ENCODE results near the gene DUSP22.
"Not testable (repeated sequence)": the region's sequence is repeated elsewhere in the genome, so short reads cannot be mapped to it uniquely, and the experiment has no call there.

DUSP22 gene

GRCh38 chr6:372336-372911 is 80.1 kb downstream of the DUSP22 start:
- Histone ChIP-seq H3K36me3 (ENCODE audit: control insufficient read depth, insufficient read depth, low read length) (no peaks in the 10 kb centered on the region), H3K27ac (ENCODE audit: low read depth, low read length) (no peak overlapping the region), H3K9ac (ENCODE audit: low read depth, low read length) (no peak overlapping the region), H3K4me3 (ENCODE audit: low read depth, low read length) (no peak overlapping the region), H3K27me3 (ENCODE audit: control insufficient read depth, insufficient read depth, low read length) (no peaks in the 10 kb centered on the region), H3K9me3 (ENCODE audit: control insufficient read depth, insufficient read depth, low read length) (peaks cover 66% of the 10 kb centered on the region), H3K4me1 (ENCODE audit: control insufficient read depth, insufficient read depth, low read length) (0 out of 2 replicates have a peak, but pooled peaks cover 3% of the 10 kb centered on the region)

GRCh38 chr6:373031-373430 is 80.7 kb downstream of the DUSP22 start:
- Histone ChIP-seq H3K27ac (ENCODE audit: low read depth, low read length) (no peak overlapping the region), H3K4me3 (ENCODE audit: low read depth, low read length) (no peak overlapping the region), H3K36me3 (ENCODE audit: control insufficient read depth, insufficient read depth, low read length) (no peaks in the 10 kb centered on the region), H3K9me3 (ENCODE audit: control insufficient read depth, insufficient read depth, low read length) (peaks cover 66% of the 10 kb centered on the region), H3K4me1 (ENCODE audit: control insufficient read depth, insufficient read depth, low read length) (0 out of 2 replicates have a peak, but pooled peaks cover 3% of the 10 kb centered on the region), H3K27me3 (ENCODE audit: control insufficient read depth, insufficient read depth, low read length) (no peaks in the 10 kb centered on the region), H3K9ac (ENCODE audit: low read depth, low read length) (no peak overlapping the region)

GRCh38 chr6:373773-374724 is 81.8 kb downstream of the DUSP22 start:
- Histone ChIP-seq H3K27ac (ENCODE audit: low read depth, low read length) (no peak overlapping the region), H3K27me3 (ENCODE audit: control insufficient read depth, insufficient read depth, low read length) (no peaks in the 10 kb centered on the region), H3K4me1 (ENCODE audit: control insufficient read depth, insufficient read depth, low read length) (0 out of 2 replicates have a peak, but pooled peaks cover 3% of the 10 kb centered on the region), H3K36me3 (ENCODE audit: control insufficient read depth, insufficient read depth, low read length) (no peaks in the 10 kb centered on the region), H3K9me3 (ENCODE audit: control insufficient read depth, insufficient read depth, low read length) (peaks cover 72% of the 10 kb centered on the region), H3K4me3 (ENCODE audit: low read depth, low read length) (no peak overlapping the region), H3K9ac (ENCODE audit: low read depth, low read length) (no peak overlapping the region)

GRCh38 chr6:374956-375355 is 82.7 kb downstream of the DUSP22 start:
- Histone ChIP-seq H3K4me1 (ENCODE audit: control insufficient read depth, insufficient read depth, low read length) (0 out of 2 replicates have a peak, but pooled peaks cover 3% of the 10 kb centered on the region), H3K27ac (ENCODE audit: low read depth, low read length) (no peak overlapping the region), H3K27me3 (ENCODE audit: control insufficient read depth, insufficient read depth, low read length) (no peaks in the 10 kb centered on the region), H3K4me3 (ENCODE audit: low read depth, low read length) (no peak overlapping the region), H3K9me3 (ENCODE audit: control insufficient read depth, insufficient read depth, low read length) (peaks cover 72% of the 10 kb centered on the region), H3K9ac (ENCODE audit: low read depth, low read length) (no peak overlapping the region), H3K36me3 (ENCODE audit: control insufficient read depth, insufficient read depth, low read length) (no peaks in the 10 kb centered on the region)

- no peak overlapping the region for H3K4me3 ChIP-seq (ENCODE audit: low read depth, low read length)
- H3K4me1 ChIP-seq (ENCODE audit: control insufficient read depth, insufficient read depth, low read length), result 0 out of 2 replicates have a peak, but pooled peaks cover 3% of the 10 kb centered on the region
- H3K27ac ChIP-seq (ENCODE audit: low read depth, low read length), result no peak overlapping the region
- no peaks in the 10 kb centered on the region for H3K27me3 ChIP-seq (ENCODE audit: control insufficient read depth, insufficient read depth, low read length)
- H3K9ac ChIP-seq (ENCODE audit: low read depth, low read length), result no peak overlapping the region
- peaks cover 85% of the 10 kb centered on the region for H3K9me3 ChIP-seq (ENCODE audit: control insufficient read depth, insufficient read depth, low read length)
- H3K36me3 ChIP-seq (ENCODE audit: control insufficient read depth, insufficient read depth, low read length), result no peaks in the 10 kb centered on the region
Measured at GRCh38 chr6:376827-377640, 84.7 kb downstream of the DUSP22 start.

GRCh38 chr6:377641-378020 is 85.3 kb downstream of the DUSP22 start:
- H3K4me3 ChIP-seq (ENCODE audit: low read depth, low read length); H3K9ac ChIP-seq (ENCODE audit: low read depth, low read length); H3K27me3 ChIP-seq (ENCODE audit: control insufficient read depth, insufficient read depth, low read length); H3K27ac ChIP-seq (ENCODE audit: low read depth, low read length); H3K36me3 ChIP-seq (ENCODE audit: control insufficient read depth, insufficient read depth, low read length); H3K4me1 ChIP-seq (ENCODE audit: control insufficient read depth, insufficient read depth, low read length): not testable (repeated sequence)
- peaks cover 82% of the 10 kb centered on the region for H3K9me3 ChIP-seq (ENCODE audit: control insufficient read depth, insufficient read depth, low read length)

GRCh38 chr6:378090-378957 is 86.0 kb downstream of the DUSP22 start:
- no peaks in the 10 kb centered on the region for H3K27me3 ChIP-seq (ENCODE audit: control insufficient read depth, insufficient read depth, low read length)
- 0 out of 2 replicates have a peak, but pooled peaks cover 3% of the 10 kb centered on the region for H3K4me1 ChIP-seq (ENCODE audit: control insufficient read depth, insufficient read depth, low read length)
- no peak overlapping the region for H3K9ac ChIP-seq (ENCODE audit: low read depth, low read length)
- H3K27ac ChIP-seq (ENCODE audit: low read depth, low read length), result no peak overlapping the region
- H3K9me3 ChIP-seq (ENCODE audit: control insufficient read depth, insufficient read depth, low read length), result peaks cover 75% of the 10 kb centered on the region
- no peaks in the 10 kb centered on the region for H3K36me3 ChIP-seq (ENCODE audit: control insufficient read depth, insufficient read depth, low read length)
- no peak overlapping the region for H3K4me3 ChIP-seq (ENCODE audit: low read depth, low read length)

GRCh38 chr6:378958-379409 is 86.7 kb downstream of the DUSP22 start:
- H3K4me1 ChIP-seq (ENCODE audit: control insufficient read depth, insufficient read depth, low read length), result 0 out of 2 replicates have a peak, but pooled peaks cover 2% of the 10 kb centered on the region
- no peak overlapping the region for H3K27ac ChIP-seq (ENCODE audit: low read depth, low read length)
- H3K36me3 ChIP-seq (ENCODE audit: control insufficient read depth, insufficient read depth, low read length), result no peaks in the 10 kb centered on the region
- H3K9ac ChIP-seq (ENCODE audit: low read depth, low read length), result no peak overlapping the region
- peaks cover 68% of the 10 kb centered on the region for H3K9me3 ChIP-seq (ENCODE audit: control insufficient read depth, insufficient read depth, low read length)
- H3K4me3 ChIP-seq (ENCODE audit: low read depth, low read length), result no peak overlapping the region
- H3K27me3 ChIP-seq (ENCODE audit: control insufficient read depth, insufficient read depth, low read length), result no peaks in the 10 kb centered on the region

GRCh38 chr6:379410-380181 is 87.3 kb downstream of the DUSP22 start:
- Histone ChIP-seq H3K36me3 (ENCODE audit: control insufficient read depth, insufficient read depth, low read length) (no peaks in the 10 kb centered on the region), H3K9ac (ENCODE audit: low read depth, low read length) (no peak overlapping the region), H3K4me1 (ENCODE audit: control insufficient read depth, insufficient read depth, low read length) (no peaks in the 10 kb centered on the region), H3K9me3 (ENCODE audit: control insufficient read depth, insufficient read depth, low read length) (peaks cover 63% of the 10 kb centered on the region), H3K4me3 (ENCODE audit: low read depth, low read length) (no peak overlapping the region), H3K27ac (ENCODE audit: low read depth, low read length) (no peak overlapping the region), H3K27me3 (ENCODE audit: control insufficient read depth, insufficient read depth, low read length) (no peaks in the 10 kb centered on the region)

Data from HUES48 (cell line).